GM10248 (cell line): ENCODE measurements around the gene FREM3.

Experiments
- CTCF ChIA-PET: fragments of 300-600 bp; sonication (Branson Sonifier 250); formaldehyde crosslinking; extraction: SDS; loops from one replicate; lab custom pipeline; 2021; ENCODE audit warnings: antibody characterized with exemption; lab: Yijun Ruan, JAX
- POLR2A ChIA-PET: fragments of 350-650 bp; sonication (Branson Sonifier 250); formaldehyde crosslinking; extraction: SDS; loops from one replicate; lab custom pipeline; 2020; ENCODE audit warnings: antibody characterized with exemption; lab: Yijun Ruan, JAX
- DNase-seq: peaks from one replicate; pipeline ENCODE4 v3.0.0; 2012; ENCODE audit errors: extremely low spot score
- TF ChIP-seq, protein P1 (sequence below): IDR thresholded peaks from 2 replicates; pipeline ENCODE4 v1.5.1; 2012; ENCODE audit warnings: mild to moderate bottlenecking, low read depth; ENCODE audit errors: extremely low read depth, missing control alignments, control extremely low read depth

FREM3 gene

DNA sequence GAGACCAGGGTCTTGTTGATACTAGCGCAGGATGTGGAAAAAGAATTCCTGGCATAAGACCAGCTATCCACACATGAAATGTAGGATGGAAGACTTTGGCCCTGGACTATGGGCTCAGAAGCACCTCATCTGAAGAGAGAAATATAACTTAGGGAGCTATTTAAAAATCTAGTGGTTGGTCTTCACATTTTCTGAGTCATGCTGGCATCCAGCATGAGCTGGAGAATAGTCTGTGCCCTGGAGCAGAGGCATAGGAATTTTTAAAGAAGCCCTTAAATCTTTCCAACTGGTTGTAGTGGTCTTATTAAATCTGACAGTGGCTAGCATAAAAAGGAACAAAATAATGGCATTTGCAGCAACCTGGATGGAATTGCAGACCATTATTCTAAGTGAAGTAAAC lies 100.6 kb downstream of the FREM3 start:
- ChIA-PET CTCF (no interaction called here), POLR2A (no interaction called here)
- DNase-seq: no peak
- TF ChIP-seq, protein P1, sequence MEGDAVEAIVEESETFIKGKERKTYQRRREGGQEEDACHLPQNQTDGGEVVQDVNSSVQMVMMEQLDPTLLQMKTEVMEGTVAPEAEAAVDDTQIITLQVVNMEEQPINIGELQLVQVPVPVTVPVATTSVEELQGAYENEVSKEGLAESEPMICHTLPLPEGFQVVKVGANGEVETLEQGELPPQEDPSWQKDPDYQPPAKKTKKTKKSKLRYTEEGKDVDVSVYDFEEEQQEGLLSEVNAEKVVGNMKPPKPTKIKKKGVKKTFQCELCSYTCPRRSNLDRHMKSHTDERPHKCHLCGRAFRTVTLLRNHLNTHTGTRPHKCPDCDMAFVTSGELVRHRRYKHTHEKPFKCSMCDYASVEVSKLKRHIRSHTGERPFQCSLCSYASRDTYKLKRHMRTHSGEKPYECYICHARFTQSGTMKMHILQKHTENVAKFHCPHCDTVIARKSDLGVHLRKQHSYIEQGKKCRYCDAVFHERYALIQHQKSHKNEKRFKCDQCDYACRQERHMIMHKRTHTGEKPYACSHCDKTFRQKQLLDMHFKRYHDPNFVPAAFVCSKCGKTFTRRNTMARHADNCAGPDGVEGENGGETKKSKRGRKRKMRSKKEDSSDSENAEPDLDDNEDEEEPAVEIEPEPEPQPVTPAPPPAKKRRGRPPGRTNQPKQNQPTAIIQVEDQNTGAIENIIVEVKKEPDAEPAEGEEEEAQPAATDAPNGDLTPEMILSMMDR: no peak

DNA sequence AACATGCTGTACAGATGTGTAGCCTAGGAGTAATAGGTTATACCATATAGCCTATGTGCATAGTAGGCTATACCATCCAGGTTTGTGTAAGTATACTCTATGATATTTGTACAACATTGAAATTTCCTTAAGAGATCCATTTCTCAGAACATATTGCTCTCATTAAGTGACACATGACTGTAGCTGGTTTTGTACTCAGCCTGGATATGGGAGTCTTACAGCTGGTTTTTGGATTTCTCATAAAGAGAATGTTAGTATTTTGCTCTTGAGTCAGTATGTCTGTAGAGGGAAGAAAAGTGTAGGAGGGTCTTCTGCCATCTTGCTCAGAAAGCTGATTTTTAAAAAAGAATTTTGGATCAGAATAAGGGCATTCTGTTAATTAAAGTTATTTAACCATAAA lies 101.7 kb downstream of the FREM3 start:
- ChIA-PET CTCF (no interaction called here), POLR2A (no interaction called here)
- DNase-seq: no peak
- TF ChIP-seq, protein P1: no peak

DNA sequence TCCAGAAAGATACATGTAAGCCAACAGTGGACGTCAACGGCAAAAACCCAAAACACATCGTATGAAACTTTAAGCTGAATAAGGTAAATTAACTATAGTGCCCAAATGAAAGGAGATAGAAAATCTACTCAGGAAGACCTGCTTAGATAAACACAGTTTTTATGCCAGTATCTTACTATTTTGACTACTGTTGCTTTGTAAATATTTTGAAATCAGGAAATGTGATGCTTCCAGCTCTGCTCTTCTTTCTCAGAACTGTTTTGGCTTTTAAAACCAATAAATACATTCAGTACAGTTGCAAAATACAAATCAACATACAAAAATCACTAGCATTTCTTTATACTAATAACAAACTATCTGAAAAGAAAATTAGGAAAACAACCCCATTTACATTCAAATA lies 103.2 kb downstream of the FREM3 start:
- TF ChIP-seq, protein P1: no peak
- DNase-seq: no peak
- POLR2A ChIA-PET: no interaction called here
- CTCF ChIA-PET: no interaction called here

DNA sequence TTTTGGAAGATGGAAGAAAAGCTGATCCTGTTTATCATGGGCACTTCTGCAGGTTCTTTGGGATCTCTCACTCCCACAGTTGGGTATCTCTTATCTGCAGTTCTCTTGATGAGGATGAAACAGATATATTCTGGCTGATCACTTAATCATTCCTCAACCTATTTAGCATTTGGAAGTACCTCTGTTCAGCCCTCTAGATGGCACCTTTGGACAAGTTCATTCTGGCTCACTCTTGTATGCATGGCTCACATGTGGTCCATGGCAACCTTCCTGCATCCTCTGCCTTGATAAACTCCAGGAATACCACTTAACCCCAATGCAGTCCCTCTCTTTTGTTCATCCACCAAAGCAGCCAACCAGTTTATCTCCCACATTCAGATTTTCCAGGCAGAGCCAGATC lies 112.8 kb downstream of the FREM3 start:
- ChIA-PET POLR2A (no interaction called here), CTCF (no interaction called here)
- TF ChIP-seq, protein P1: peak; percentile 8
- no peak for DNase-seq

DNA sequence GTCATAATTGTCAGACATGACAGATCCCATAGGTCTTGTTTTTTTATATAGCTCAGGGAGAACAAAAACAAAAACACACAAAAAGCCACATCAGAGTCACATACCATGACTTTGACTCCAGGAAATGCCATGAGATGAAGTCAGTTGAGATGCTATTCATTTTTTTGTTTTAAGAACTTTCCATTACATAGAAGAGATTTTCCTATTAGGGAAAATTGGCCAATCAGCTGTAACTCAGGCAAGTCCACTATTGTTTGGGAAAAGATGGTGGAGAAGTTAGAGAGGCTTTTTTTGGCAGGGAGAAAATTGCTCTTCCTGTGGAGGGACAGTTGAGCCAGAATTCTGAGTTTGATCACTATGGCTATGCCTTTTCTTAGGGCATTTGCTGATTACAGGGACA lies 114.4 kb downstream of the FREM3 start:
- POLR2A ChIA-PET: no interaction called here
- no peak for DNase-seq
- CTCF ChIA-PET: no interaction called here
- TF ChIP-seq, protein P1: no peak

DNA sequence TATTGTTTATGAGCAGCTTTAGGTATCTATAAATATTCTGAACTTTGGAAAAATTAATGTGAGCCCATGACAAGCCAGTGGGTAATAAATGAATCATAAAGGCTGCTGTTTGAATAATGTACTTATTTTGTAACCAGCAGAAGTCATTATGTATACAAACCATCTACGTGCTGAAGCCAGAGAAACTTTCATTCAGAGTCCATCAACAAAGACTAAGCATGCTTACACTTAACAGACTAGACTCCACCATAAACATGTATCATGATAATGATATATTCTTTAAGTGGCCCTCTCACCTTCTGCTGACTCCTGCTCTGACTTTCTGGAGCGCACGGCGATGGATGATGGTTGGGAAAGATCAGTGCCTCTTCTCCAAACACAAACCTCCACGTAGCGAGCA lies 114.9 kb downstream of the FREM3 start:
- TF ChIP-seq, protein P1: no peak
- POLR2A ChIA-PET: no interaction called here
- DNase-seq: no peak
- CTCF ChIA-PET: no interaction called here
